T-cell (primary cell): ENCODE results near the gene GPC5. TPM values are rescaled to one million over a fixed set of nuclear protein-coding genes. Genes with fewer than 3 reads are reported as not detected.

Experiments
- ATAC-seq, 4 experiments: fragments of 200-7000 bp in 3 of 4; fragments of 150-1000 bp in 1 of 4; cut with Tn5 transposase; replicated peaks in 1 of 4; 1 replicate in 3 of 4; 2 replicates in 1 of 4; pipeline ENCODE4 v1.10.0; 2021; ENCODE audit warnings: moderate library complexity in 3 of 4, mild to moderate bottlenecking in 2 of 4, moderate number of reproducible peaks in 1 of 4
- CTCF ChIA-PET, 2 donors: fragments of 300-600 bp; sonication (Branson Sonifier 250); formaldehyde crosslinking; loops; one replicate each; lab custom pipeline; 2022; ENCODE audit warnings: antibody characterized with exemption in 2 of 2; lab: Charles Lee
- POLR2A ChIA-PET, 2 donors: fragments of 300-600 bp; sonication (Branson Sonifier 250); formaldehyde crosslinking; loops; one replicate each; lab custom pipeline; 2022; ENCODE audit warnings: antibody characterized with exemption in 2 of 2; lab: Charles Lee
- DNase-seq, 35 experiments: peaks; one replicate each; pipeline versions ENCODE4 v3.0.0 to v3.0.0-alpha.2; 2013 to 2023
- H3K27ac ChIP-seq: one replicate; pipeline ENCODE4 v1.5.1; 2013; ENCODE audit warnings: low read length
- H3K27me3 ChIP-seq, 2 experiments: replicated peaks in 1 of 2; 1 replicate in 1 of 2; 2 replicates in 1 of 2; pipeline versions ENCODE4 v1.6.1 to v1.7.0; 2013; ENCODE audit warnings: low read length in 1 of 2, mixed read lengths in 1 of 2; ENCODE audit not compliant: control insufficient read depth in 2 of 2, insufficient read depth in 2 of 2; ENCODE audit errors: extremely low read depth in 1 of 2
- H3K36me3 ChIP-seq, 2 donors: 1 replicate in 1 of 2; 2 replicates in 1 of 2; pipeline versions ENCODE4 v1.6.1 to v1.7.0; 2013; ENCODE audit warnings: low read length in 1 of 2; ENCODE audit not compliant: control insufficient read depth in 2 of 2, insufficient read depth in 1 of 2; ENCODE audit errors: extremely low read depth in 1 of 2
- H3K4me1 ChIP-seq, 2 experiments: 1 replicate in 1 of 2; 2 replicates in 1 of 2; pipeline versions ENCODE4 v1.6.1 to v1.7.0; 2013; ENCODE audit warnings: low read length in 2 of 2, mixed read lengths in 1 of 2; ENCODE audit not compliant: insufficient read depth in 2 of 2, control insufficient read depth in 1 of 2; ENCODE audit errors: extremely low read depth in 1 of 2
- H3K4me3 ChIP-seq, 2 donors: 1 replicate in 1 of 2; 2 replicates in 1 of 2; pipeline versions ENCODE4 v1.5.1 to v1.7.0; 2013; ENCODE audit warnings: mild to moderate bottlenecking in 2 of 2, low read length in 1 of 2, moderate library complexity in 1 of 2; ENCODE audit not compliant: control insufficient read depth in 1 of 2; ENCODE audit errors: extremely low read depth in 1 of 2
- H3K9me3 ChIP-seq: 2 replicates; pipeline ENCODE4 v1.7.0; 2013
- H3K27ac Mint-ChIP-seq, 2 donors: one replicate each; pipeline ENCODE4 v1.8.0; 2020 to 2021; ENCODE audit warnings: mild to moderate bottlenecking in 2 of 2, mixed read lengths in 2 of 2
- H3K27me3 Mint-ChIP-seq, 2 donors: one replicate each; pipeline ENCODE4 v1.8.0; 2021 to 2022; ENCODE audit warnings: mixed read lengths in 2 of 2
- H3K36me3 Mint-ChIP-seq: one replicate; pipeline ENCODE4 v1.8.0; 2021; ENCODE audit warnings: mixed read lengths
- H3K4me1 Mint-ChIP-seq, 3 donors: one replicate each; pipeline ENCODE4 v1.8.0; 2020 to 2022; ENCODE audit warnings: mixed read lengths in 3 of 3, mild to moderate bottlenecking in 1 of 3
- H3K4me3 Mint-ChIP-seq, 3 donors: one replicate each; pipeline ENCODE4 v1.8.0; 2020 to 2022; ENCODE audit warnings: mild to moderate bottlenecking in 3 of 3, mixed read lengths in 3 of 3, moderate library complexity in 3 of 3
- H3K9me3 Mint-ChIP-seq, 3 donors: one replicate each; pipeline ENCODE4 v1.8.0; 2020 to 2022; ENCODE audit warnings: mixed read lengths in 3 of 3
- WGBS: methylation state at CpG from one replicate; pipeline ENCODE4 v1.1.5; 2013; ENCODE audit warnings: missing lambda C conversion rate; ENCODE audit not compliant: insufficient coverage; 5-methylcytosine and 5-hydroxymethylcytosine counted together
- total RNA-seq, 35 experiments: library from RNA in 6 of 35; stranded (reverse) in 6 of 35; fragments of 120-200 nt in 1 of 35; gene quantifications; one replicate each; pipeline versions ENCODE4 v1.2.1 to v1.2.4 and lab custom pipeline; 2013 to 2026

The GPC5 gene
- total RNA-seq, 5 donors from 2014 or later (not counting 1 experiment from before 2014, with no cell fraction given) = 0.12 to 0.39 (median 0.26) TPM

GRCh38 chr13:91510058-91510457, 111.6 kb downstream of the GPC5 start:
- H3K27ac Mint-ChIP-seq = no peak overlapping the region
- H3K36me3 Mint-ChIP-seq = no peaks in the 10 kb centered on the region
- no peaks in the 10 kb centered on the region for H3K4me1 Mint-ChIP-seq
- H3K9me3 Mint-ChIP-seq = peaks cover 0 to 7% (median 2%) of the 10 kb centered on the region in 3 donors
- Histone ChIP-seq H3K4me1 (no peaks in the 10 kb centered on the region), H3K27me3 (no peaks in the 10 kb centered on the region), H3K36me3 (no peaks in the 10 kb centered on the region), H3K9me3 (no peaks in the 10 kb centered on the region), H3K4me3 (no peak overlapping the region), H3K27ac (no peak overlapping the region)
- H3K4me3 Mint-ChIP-seq = no peak overlapping the region
- ChIA-PET CTCF (interaction anchor here in 1 of 2 donors (0.5 kb wide), 1 partner anchor 9 kb away, joined by 3 read pairs; no protein-coding TSS in a partner anchor), POLR2A (interaction anchor here in 1 of 2 donors (0.6 kb wide), 1 partner anchor 19 kb away, joined by 3 read pairs; no protein-coding TSS in a partner anchor)
- no peak for DNase-seq
- ATAC-seq = no peak
- WGBS = no CpG with 5 or more reads among the region's 2 CpGs
- H3K27me3 Mint-ChIP-seq = no peaks in the 10 kb centered on the region

DNA sequence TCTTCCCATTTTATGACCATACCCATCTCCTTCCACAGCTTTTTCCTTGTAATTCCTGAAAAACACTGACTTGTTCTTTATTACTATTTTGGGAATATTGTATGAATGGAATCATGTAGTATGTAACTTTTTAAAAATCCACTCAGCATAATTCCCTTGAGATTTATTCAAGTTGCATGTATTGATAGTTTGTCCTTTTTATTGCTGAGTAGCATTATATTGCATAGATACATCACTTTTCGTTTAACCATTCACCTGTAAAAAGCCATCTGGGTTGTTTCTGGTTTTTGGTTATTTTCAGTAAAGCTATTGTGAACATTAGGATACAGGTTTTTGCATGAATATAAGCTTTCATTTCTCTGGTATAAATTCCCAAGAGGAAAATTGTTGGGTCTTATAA, 115.4 kb downstream of the GPC5 start:
- CTCF ChIA-PET = no interaction called here
- H3K4me1 ChIP-seq = no peaks in the 10 kb centered on the region
- Mint-ChIP-seq H3K4me3 (no peak overlapping the region), H3K36me3 (no peaks in the 10 kb centered on the region), H3K27ac (no peak overlapping the region), H3K9me3 (peaks cover 4 to 8% (median 6%) of the 10 kb centered on the region in 3 donors), H3K27me3 (peaks cover 0 to 2% of the 10 kb centered on the region in 2 donors), H3K4me1 (no peaks in the 10 kb centered on the region)
- peaks cover 0 to 2% of the 10 kb centered on the region in 2 experiments for H3K27me3 ChIP-seq
- DNase-seq = no peak
- no peaks in the 10 kb centered on the region for H3K9me3 ChIP-seq
- ATAC-seq = no peak
- no peaks in the 10 kb centered on the region for H3K36me3 ChIP-seq
- H3K27ac ChIP-seq = no peak overlapping the region
- no peak overlapping the region for H3K4me3 ChIP-seq
- POLR2A ChIA-PET = no interaction called here
- no CpG with 5 or more reads among the region's 1 CpG for WGBS

DNA sequence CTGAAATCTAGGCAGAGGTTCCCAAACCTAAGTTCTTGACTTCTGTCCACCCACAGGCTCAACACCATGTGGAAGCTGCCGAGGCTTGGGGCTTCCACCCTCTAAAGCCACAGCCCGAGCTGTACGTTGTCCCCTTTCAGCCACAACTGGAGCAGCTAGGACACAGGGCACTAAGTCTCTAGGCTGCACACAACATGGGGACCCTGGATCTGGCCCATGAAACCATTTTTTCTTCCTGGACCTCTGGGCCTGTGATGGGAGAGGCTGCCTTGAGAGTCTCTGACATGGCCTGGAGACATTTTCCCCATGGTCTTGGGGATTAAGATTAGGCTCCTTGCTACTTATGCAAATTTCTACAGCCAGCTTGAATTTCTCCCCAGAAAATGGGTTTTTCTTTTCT, 118.4 kb downstream of the GPC5 start:
- no peak for ATAC-seq
- WGBS = 84% methylated on average over 3 of the region's 3 CpGs
- ChIA-PET POLR2A (no interaction called here), CTCF (no interaction called here)
- peaks cover 4 to 9% (median 6%) of the 10 kb centered on the region in 3 donors for H3K9me3 Mint-ChIP-seq
- Histone ChIP-seq H3K4me3 (no peak overlapping the region), H3K27me3 (peaks cover 0 to 2% of the 10 kb centered on the region in 2 experiments), H3K27ac (no peak overlapping the region), H3K4me1 (no peaks in the 10 kb centered on the region), H3K9me3 (no peaks in the 10 kb centered on the region), H3K36me3 (no peaks in the 10 kb centered on the region)
- no peak overlapping the region for H3K4me3 Mint-ChIP-seq
- no peak overlapping the region for H3K27ac Mint-ChIP-seq
- no peaks in the 10 kb centered on the region for H3K4me1 Mint-ChIP-seq
- no peak for DNase-seq
- H3K36me3 Mint-ChIP-seq = no peaks in the 10 kb centered on the region
- H3K27me3 Mint-ChIP-seq = peaks cover 0 to 4% of the 10 kb centered on the region in 2 donors

GRCh38 chr13:91520952-91521351, 122.5 kb downstream of the GPC5 start:
- Histone ChIP-seq H3K9me3 (no peaks in the 10 kb centered on the region), H3K36me3 (no peaks in the 10 kb centered on the region), H3K27me3 (peaks cover 0 to 2% of the 10 kb centered on the region in 2 experiments), H3K27ac (no peak overlapping the region), H3K4me3 (no peak overlapping the region), H3K4me1 (no peaks in the 10 kb centered on the region)
- Mint-ChIP-seq H3K4me3 (no peak overlapping the region), H3K27ac (no peak overlapping the region), H3K36me3 (no peaks in the 10 kb centered on the region), H3K9me3 (peaks cover 0 to 9% (median 6%) of the 10 kb centered on the region in 3 donors), H3K27me3 (peaks cover 4% of the 10 kb centered on the region in 2 donors), H3K4me1 (no peaks in the 10 kb centered on the region)
- ChIA-PET POLR2A (no interaction called here), CTCF (no interaction called here)
- DNase-seq = no peak
- no peak for ATAC-seq

- H3K9me3 ChIP-seq = no peaks in the 10 kb centered on the region
- no peaks in the 10 kb centered on the region for H3K4me1 Mint-ChIP-seq
- H3K4me3 ChIP-seq = no peak overlapping the region
- DNase-seq (no peak), ATAC-seq (no peak)
- H3K27me3 ChIP-seq = no peaks in the 10 kb centered on the region
- no peaks in the 10 kb centered on the region for H3K36me3 Mint-ChIP-seq
- ChIA-PET POLR2A (no interaction called here), CTCF (no interaction called here)
- H3K27ac Mint-ChIP-seq = no peak overlapping the region
- no peak overlapping the region for H3K27ac ChIP-seq
- WGBS = no CpG with 5 or more reads among the region's 3 CpGs
- H3K9me3 Mint-ChIP-seq = peaks cover 0 to 3% (median 0%) of the 10 kb centered on the region in 3 donors
- no peak overlapping the region for H3K4me3 Mint-ChIP-seq
- H3K36me3 ChIP-seq = no peaks in the 10 kb centered on the region
- H3K4me1 ChIP-seq = no peaks in the 10 kb centered on the region
- H3K27me3 Mint-ChIP-seq = peaks cover 4% of the 10 kb centered on the region in 2 donors
Observed at GRCh38 chr13:91523116-91523515, 124.7 kb downstream of the GPC5 start.

DNA sequence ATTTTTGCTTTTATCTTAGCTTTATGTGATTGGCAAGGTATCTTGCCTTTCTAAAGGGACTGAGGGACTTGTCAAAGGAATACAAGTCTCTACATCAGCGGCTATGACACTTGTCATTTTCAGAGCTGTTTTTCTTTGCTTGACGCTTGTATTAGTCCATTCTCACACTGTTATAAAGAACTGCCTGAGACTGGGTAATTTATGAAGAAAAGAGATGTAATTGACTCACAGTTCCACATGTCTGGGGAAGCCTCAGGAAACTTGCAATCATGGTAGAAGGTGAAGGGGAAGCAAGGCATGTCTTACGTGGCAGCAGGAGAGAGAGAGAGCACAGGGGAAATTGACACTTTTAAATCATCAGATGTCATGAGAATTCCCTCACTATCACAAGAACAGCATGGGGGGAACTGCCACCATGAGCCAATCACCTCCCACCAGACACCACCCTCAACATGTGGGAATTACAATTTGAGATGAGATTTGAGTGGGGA, 128.2 kb downstream of the GPC5 start:
- Histone ChIP-seq H3K27me3 (no peaks in the 10 kb centered on the region), H3K9me3 (no peaks in the 10 kb centered on the region), H3K36me3 (no peaks in the 10 kb centered on the region), H3K27ac (no peak overlapping the region), H3K4me3 (no peak overlapping the region), H3K4me1 (no peaks in the 10 kb centered on the region)
- no CpG with 5 or more reads among the region's 3 CpGs for WGBS
- Mint-ChIP-seq H3K27ac (no peak overlapping the region), H3K4me1 (no peaks in the 10 kb centered on the region), H3K27me3 (peaks cover 0 to 4% of the 10 kb centered on the region in 2 donors), H3K4me3 (no peak overlapping the region), H3K36me3 (no peaks in the 10 kb centered on the region), H3K9me3 (peaks cover 0 to 4% (median 0%) of the 10 kb centered on the region in 3 donors)
- CTCF ChIA-PET = no interaction called here
- no peak for ATAC-seq
- no peak for DNase-seq
- POLR2A ChIA-PET = no interaction called here
